Activated naive CD4-positive, alpha-beta T cell treated with anti-CD3 and anti-CD28 coated beads, Interleukin-2, amount 50 U/mL, for 24 hours (primary cell): ENCODE measurements around the gene THAP4.

Experiments used
- H3K27ac Mint-ChIP-seq: one replicate; pipeline ENCODE4 v1.8.0; 2021; ENCODE audit warnings: mild to moderate bottlenecking, mixed read lengths
- H3K27me3 Mint-ChIP-seq: one replicate; pipeline ENCODE4 v1.8.0; 2021; ENCODE audit warnings: mixed read lengths
- H3K36me3 Mint-ChIP-seq: one replicate; pipeline ENCODE4 v1.8.0; 2021; ENCODE audit warnings: mixed read lengths
- H3K4me1 Mint-ChIP-seq: one replicate; pipeline ENCODE4 v1.8.0; 2021; ENCODE audit warnings: mixed read lengths
- H3K4me3 Mint-ChIP-seq: one replicate; pipeline ENCODE4 v1.8.0; 2021; ENCODE audit warnings: mild to moderate bottlenecking, mixed read lengths
- H3K9me3 Mint-ChIP-seq: one replicate; pipeline ENCODE4 v1.8.0; 2021; ENCODE audit warnings: mixed read lengths

Gene THAP4

GRCh38 chr2:241633561-241633960 lies 3.4 kb downstream of the THAP4 start:
- no peaks in the 10 kb centered on the region for H3K9me3 Mint-ChIP-seq
- peaks cover 31% of the 10 kb centered on the region for H3K4me1 Mint-ChIP-seq
- no peak overlapping the region for H3K4me3 Mint-ChIP-seq
- H3K36me3 Mint-ChIP-seq: peaks cover 4% of the 10 kb centered on the region
- H3K27me3 Mint-ChIP-seq: no peaks in the 10 kb centered on the region
- no peak overlapping the region for H3K27ac Mint-ChIP-seq

GRCh38 chr2:241632478-241633325 lies 4.3 kb downstream of the THAP4 start:
- Mint-ChIP-seq H3K27ac (no peak overlapping the region), H3K27me3 (no peaks in the 10 kb centered on the region), H3K4me3 (no peak overlapping the region), H3K4me1 (peaks cover 32% of the 10 kb centered on the region), H3K36me3 (peaks cover 4% of the 10 kb centered on the region), H3K9me3 (no peaks in the 10 kb centered on the region)

- no peaks in the 10 kb centered on the region for H3K9me3 Mint-ChIP-seq
- peaks cover 26% of the 10 kb centered on the region for H3K4me1 Mint-ChIP-seq
- peaks cover 4% of the 10 kb centered on the region for H3K36me3 Mint-ChIP-seq
- no peak overlapping the region for H3K27ac Mint-ChIP-seq
- no peaks in the 10 kb centered on the region for H3K27me3 Mint-ChIP-seq
- H3K4me3 Mint-ChIP-seq: no peak overlapping the region
Observed at GRCh38 chr2:241629762-241630435, 7.1 kb downstream of the THAP4 start.

DNA sequence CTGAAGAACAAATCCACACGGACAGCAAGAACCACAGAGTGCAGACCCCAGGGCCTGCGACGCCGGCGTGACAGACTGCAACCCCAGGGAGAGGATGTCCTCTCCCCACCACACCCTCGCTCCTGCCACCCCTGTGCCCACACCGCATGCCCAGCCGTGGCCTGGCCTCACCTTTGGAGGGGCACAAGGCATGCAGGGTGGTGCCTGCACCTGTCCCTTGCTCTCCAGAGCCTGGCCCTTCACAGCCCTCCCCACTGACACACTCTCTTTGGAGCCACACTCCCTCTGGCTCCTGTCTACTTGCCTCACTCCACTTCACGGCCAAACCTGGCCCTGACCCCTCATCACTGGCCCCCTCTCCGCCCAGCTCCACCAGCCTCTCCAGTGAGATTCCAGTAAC lies 9.3 kb downstream of the THAP4 start:
- H3K4me3 Mint-ChIP-seq: no peak overlapping the region
- H3K27me3 Mint-ChIP-seq: no peaks in the 10 kb centered on the region
- H3K36me3 Mint-ChIP-seq: peaks cover 4% of the 10 kb centered on the region
- H3K27ac Mint-ChIP-seq: peak overlapping the region; percentile 82
- H3K9me3 Mint-ChIP-seq: no peaks in the 10 kb centered on the region
- H3K4me1 Mint-ChIP-seq: peaks cover 22% of the 10 kb centered on the region

- peak overlapping the region; percentile 59 for H3K4me3 Mint-ChIP-seq
- H3K4me1 Mint-ChIP-seq: peaks cover 42% of the 10 kb centered on the region
- peaks cover 5% of the 10 kb centered on the region for H3K9me3 Mint-ChIP-seq
- peak overlapping the region; percentile 99 for H3K27ac Mint-ChIP-seq
- H3K27me3 Mint-ChIP-seq: no peaks in the 10 kb centered on the region
- peaks cover 15% of the 10 kb centered on the region for H3K36me3 Mint-ChIP-seq
Observed at GRCh38 chr2:241620419-241620769, 16.6 kb downstream of the THAP4 start.

DNA sequence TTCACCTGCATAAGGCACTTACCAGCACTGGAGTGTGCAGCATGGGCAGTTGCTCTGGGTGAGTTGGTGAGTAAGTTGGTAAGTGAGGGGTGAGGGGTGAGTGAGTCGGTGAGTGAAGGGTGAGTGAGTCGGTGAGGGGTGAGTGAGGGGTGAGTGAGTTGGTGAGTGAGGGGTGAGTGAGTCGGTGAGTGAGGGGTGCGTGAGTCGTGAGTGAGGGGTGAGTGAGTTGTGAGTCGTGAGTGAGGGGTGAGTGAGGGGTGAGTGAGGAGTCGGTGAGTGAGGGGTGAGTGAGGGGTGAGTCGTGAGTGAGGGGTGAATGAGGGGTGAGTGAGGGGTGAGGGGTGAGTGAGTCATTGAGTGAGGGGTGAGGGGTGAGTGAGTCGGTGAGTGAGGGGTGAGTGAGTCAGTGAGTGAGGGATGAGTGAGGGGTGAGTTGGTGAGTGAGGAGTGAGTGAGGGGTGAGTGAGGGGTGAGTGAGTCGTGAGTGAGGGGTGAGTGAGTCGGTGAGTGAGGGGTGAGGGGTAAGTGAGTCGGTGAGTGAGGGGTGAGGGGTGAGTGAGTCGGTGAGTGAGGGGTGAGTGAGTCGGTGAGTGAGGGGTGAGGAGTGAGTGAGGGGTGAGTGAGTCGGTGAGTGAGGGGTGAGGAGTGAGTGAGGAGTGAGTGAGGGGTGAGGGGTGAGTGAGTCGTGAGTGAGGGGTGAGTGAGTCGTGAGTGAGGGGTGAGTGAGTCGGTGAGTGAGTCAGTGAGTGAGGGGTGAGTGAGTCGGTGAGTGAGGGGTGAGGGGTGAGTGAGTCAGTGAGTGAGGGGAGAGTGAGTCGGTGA lies 17.1 kb downstream of the THAP4 start:
- H3K9me3 Mint-ChIP-seq: peaks cover 5% of the 10 kb centered on the region
- H3K27ac Mint-ChIP-seq: peak overlapping the region; percentile 99
- no peaks in the 10 kb centered on the region for H3K27me3 Mint-ChIP-seq
- peaks cover 17% of the 10 kb centered on the region for H3K36me3 Mint-ChIP-seq
- H3K4me1 Mint-ChIP-seq: peaks cover 46% of the 10 kb centered on the region
- no peak overlapping the region for H3K4me3 Mint-ChIP-seq

DNA sequence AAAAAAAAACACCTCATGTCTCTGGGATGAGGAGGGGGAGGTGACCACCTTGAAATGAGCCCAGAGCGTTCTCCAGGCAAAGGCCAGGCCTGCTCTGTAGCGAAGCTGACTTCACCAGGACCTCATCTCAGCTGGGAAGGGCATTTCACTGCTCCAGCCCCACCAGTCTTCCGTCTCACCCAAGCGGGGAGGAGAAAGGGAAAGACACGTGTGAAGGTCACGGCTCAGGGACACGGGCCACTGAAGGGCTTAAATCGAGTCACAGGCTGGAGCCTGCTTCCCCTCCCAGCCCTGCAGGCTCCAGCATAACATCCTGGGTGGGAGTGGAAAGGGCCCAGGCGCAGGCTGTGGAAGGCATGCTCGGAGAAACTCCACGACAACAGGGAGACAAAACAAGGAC lies 18.1 kb downstream of the THAP4 start:
- H3K9me3 Mint-ChIP-seq: peaks cover 5% of the 10 kb centered on the region
- H3K36me3 Mint-ChIP-seq: peaks cover 18% of the 10 kb centered on the region
- H3K27me3 Mint-ChIP-seq: no peaks in the 10 kb centered on the region
- H3K4me3 Mint-ChIP-seq: no peak overlapping the region
- no peak overlapping the region for H3K27ac Mint-ChIP-seq
- H3K4me1 Mint-ChIP-seq: peaks cover 47% of the 10 kb centered on the region

DNA sequence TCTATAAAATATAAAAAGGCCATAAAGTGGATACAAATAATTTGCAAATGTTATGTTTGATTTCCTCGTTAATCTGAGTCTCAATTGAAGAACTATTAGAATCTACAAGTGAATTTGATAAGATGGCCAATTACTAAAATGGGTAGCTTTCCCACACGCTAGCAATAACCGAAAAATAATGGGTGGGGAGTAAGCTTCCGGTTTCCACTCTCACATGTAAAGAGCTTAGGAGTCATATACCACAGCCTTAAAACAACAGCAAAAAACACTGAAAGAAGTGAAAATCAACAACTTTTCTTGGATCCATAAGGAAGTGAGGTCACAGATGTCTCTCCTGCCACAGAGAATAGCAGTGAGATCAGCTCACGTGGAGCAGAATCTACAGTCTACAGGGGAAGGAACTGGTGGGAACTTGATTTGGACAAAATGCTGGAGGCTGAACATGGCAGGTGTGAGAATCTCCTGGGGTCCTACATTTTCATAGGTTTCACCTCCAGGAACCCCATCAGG lies 18.6 kb downstream of the THAP4 start:
- peaks cover 5% of the 10 kb centered on the region for H3K9me3 Mint-ChIP-seq
- H3K4me1 Mint-ChIP-seq: peaks cover 47% of the 10 kb centered on the region
- H3K27me3 Mint-ChIP-seq: no peaks in the 10 kb centered on the region
- H3K4me3 Mint-ChIP-seq: peak overlapping the region; percentile 52
- peak overlapping the region; percentile 94 for H3K27ac Mint-ChIP-seq
- peaks cover 18% of the 10 kb centered on the region for H3K36me3 Mint-ChIP-seq

DNA sequence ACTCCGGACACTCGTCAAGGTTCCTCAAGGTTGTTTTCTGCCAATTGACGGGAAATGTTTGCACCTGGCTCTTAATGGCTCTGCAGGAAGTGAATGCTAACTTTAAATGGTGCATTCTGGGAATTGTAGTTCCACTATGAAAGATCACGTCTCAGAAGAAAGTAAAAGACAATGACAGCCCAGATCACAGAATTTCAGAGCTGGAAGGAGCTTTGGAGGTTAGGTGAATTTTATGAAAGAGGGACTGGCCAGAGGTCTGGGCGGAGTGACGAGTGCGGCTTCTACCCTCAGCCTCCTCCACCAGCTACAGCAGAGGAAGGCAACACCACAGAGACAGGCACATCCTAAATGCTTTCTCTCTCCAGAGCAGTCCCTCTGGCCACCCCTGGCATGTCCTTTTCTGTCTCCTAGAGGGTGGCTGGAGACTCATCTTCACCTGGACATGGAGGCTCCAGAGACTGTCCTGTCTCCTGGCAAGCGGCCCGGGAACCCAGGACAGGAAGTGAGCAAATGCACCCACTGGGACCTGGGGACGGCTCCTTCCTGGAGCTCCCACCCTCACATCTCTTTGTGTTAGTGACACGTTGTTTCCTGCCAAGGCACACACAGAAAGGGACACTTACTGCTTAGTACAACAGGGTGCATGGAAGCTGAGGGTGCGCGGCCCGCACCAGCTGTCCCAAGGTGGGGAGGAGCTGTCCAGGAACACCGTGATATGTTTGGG lies 19.4 kb downstream of the THAP4 start:
- Mint-ChIP-seq H3K27me3 (no peaks in the 10 kb centered on the region), H3K27ac (peak overlapping the region; percentile 94), H3K4me1 (peaks cover 47% of the 10 kb centered on the region), H3K9me3 (peaks cover 5% of the 10 kb centered on the region), H3K4me3 (peak overlapping the region; percentile 84), H3K36me3 (peaks cover 18% of the 10 kb centered on the region)

- H3K4me1 Mint-ChIP-seq: peaks cover 50% of the 10 kb centered on the region
- no peaks in the 10 kb centered on the region for H3K27me3 Mint-ChIP-seq
- H3K27ac Mint-ChIP-seq: peak overlapping the region; percentile 17
- peak overlapping the region; percentile 78 for H3K4me3 Mint-ChIP-seq
- H3K36me3 Mint-ChIP-seq: peaks cover 16% of the 10 kb centered on the region
- peaks cover 5% of the 10 kb centered on the region for H3K9me3 Mint-ChIP-seq
Observed at GRCh38 chr2:241616168-241617125, 20.5 kb downstream of the THAP4 start.

DNA sequence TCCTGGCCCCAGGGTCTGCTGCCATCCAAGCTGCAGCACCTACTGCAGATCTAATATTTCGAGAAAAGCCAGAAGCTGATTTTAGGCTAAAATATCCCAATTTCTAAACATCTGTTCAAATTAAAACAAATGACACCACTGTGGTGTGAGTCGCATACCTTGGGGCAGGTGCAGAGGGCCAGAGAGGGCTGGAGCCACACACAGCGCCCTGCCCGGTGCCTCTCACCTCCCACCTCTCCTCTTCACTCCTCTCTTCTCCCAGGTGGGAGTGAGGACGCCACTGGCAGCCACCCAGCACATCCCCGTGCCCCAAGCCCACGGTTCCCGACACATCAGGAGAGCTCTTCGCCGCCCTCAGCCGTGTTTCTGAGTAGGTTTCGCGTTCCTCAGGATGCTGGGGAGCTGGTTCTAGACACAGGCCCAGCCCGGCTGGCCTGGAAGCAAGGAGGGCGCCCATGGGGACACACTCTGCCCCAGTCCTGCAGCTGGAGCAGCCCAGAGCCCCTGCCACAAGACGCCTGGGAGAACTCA lies 21.4 kb downstream of the THAP4 start:
- H3K36me3 Mint-ChIP-seq: peaks cover 11% of the 10 kb centered on the region
- no peaks in the 10 kb centered on the region for H3K27me3 Mint-ChIP-seq
- H3K4me3 Mint-ChIP-seq: peak overlapping the region; percentile 78
- peaks cover 1% of the 10 kb centered on the region for H3K9me3 Mint-ChIP-seq
- H3K4me1 Mint-ChIP-seq: peaks cover 47% of the 10 kb centered on the region
- no peak overlapping the region for H3K27ac Mint-ChIP-seq

DNA sequence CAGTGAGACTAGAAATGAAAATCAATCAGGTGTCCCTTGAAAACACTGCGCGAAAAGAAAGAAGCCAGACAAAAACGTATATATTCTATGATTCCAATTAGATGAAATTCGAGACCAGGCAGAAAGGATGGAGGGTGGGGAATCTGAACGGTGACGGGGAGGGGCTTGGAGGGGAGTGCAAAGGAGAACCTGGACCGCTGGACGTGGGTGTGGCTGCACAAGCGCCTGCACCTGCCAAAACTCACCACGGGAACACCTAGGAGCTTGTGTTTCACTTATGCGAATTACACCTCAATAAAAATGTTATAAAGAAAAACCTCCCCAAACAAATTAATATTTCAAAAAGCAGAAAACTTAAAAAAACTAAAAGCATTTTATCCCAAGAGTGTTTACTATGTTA lies 21.9 kb downstream of the THAP4 start:
- H3K27ac Mint-ChIP-seq: no peak overlapping the region
- H3K27me3 Mint-ChIP-seq: no peaks in the 10 kb centered on the region
- peaks cover 45% of the 10 kb centered on the region for H3K4me1 Mint-ChIP-seq
- H3K36me3 Mint-ChIP-seq: peaks cover 9% of the 10 kb centered on the region
- H3K9me3 Mint-ChIP-seq: no peaks in the 10 kb centered on the region
- H3K4me3 Mint-ChIP-seq: no peak overlapping the region

DNA sequence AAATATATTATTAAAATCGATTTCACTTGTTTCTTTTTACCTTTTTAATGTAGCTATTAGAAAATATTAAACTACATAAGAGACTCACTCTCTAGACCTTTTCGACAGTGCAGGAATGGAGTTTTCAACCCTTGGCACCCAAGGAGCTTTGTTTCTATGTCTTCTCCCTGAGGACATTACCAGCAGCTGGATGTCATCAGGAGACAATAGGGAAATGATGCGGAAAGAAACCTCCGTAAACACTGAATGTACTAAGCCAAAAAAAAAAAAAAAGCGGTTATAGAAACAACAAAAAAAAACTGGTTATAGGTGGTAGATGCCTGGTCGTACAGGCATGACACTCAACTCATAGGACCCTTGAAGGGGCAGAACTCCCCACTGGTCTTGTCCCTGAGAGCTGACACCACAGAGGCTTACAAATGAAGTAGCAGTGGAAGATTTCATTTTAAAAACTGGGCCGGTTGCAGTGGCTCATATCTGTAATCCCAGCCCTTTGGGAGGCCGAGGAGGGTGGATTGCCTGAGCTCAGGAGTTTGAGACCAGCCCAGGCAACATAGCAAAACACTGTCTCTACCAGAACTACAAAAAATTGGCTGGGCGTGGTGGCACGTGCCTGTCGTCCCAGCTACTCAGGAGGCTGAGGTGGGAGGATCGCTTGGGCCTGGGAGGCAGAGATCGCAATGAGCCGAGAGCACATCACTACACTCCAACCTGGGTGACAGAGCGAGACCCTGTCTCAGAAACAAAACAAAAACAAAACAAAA lies 23.8 kb downstream of the THAP4 start:
- Mint-ChIP-seq H3K27me3 (no peaks in the 10 kb centered on the region), H3K4me3 (no peak overlapping the region), H3K27ac (no peak overlapping the region), H3K36me3 (peaks cover 8% of the 10 kb centered on the region), H3K4me1 (peaks cover 53% of the 10 kb centered on the region), H3K9me3 (no peaks in the 10 kb centered on the region)
